HUDEP-2 (cell line): Measurements from ENCODE around the gene ZMIZ2.
"Not testable (repeated sequence)": the region's sequence is repeated elsewhere in the genome, so short reads cannot be mapped to it uniquely, and the experiment has no call there.

Experiments used
- DNase-seq, 76 experiments: peaks; one replicate each; lab custom pipeline; 2025; ENCODE audit not compliant: unreplicated experiment in 76 of 76; lab: John Stamatoyannopoulos, UW

The ZMIZ2 gene

GRCh38 chr7:44726250-44726649 is 22.4 kb upstream of the ZMIZ2 start:
- DNase-seq = not testable (repeated sequence)

- no peak for DNase-seq
These were observed 21.3 kb upstream of the ZMIZ2 start for GRCh38 chr7:44727158-44727936.

GRCh38 chr7:44727937-44728262 is 20.7 kb upstream of the ZMIZ2 start:
- no peak for DNase-seq

- DNase-seq = no peak
These were observed 18.6 kb upstream of the ZMIZ2 start for GRCh38 chr7:44729949-44730590.

- DNase-seq = not testable (repeated sequence)
These were observed 15.7 kb upstream of the ZMIZ2 start for GRCh38 chr7:44732971-44733370.

GRCh38 chr7:44733708-44734481 is 14.8 kb upstream of the ZMIZ2 start:
- DNase-seq = no peak

- DNase-seq = no peak
These were observed 13.1 kb upstream of the ZMIZ2 start for GRCh38 chr7:44735403-44736165.

- DNase-seq = no peak
These were observed 11.8 kb upstream of the ZMIZ2 start for GRCh38 chr7:44736896-44737295.

- DNase-seq = no peak
These were observed 10.5 kb upstream of the ZMIZ2 start for GRCh38 chr7:44738051-44738723.

GRCh38 chr7:44738876-44739665 is 9.6 kb upstream of the ZMIZ2 start:
- no peak for DNase-seq

- peak in 2 of 76 experiments; percentile 11 to 14 for DNase-seq
These were observed 8.6 kb upstream of the ZMIZ2 start for GRCh38 chr7:44740055-44740454.

- DNase-seq = no peak
These were observed 4.9 kb upstream of the ZMIZ2 start for GRCh38 chr7:44743750-44744149.

- no peak for DNase-seq
These were observed 493 bp downstream of the ZMIZ2 start for GRCh38 chr7:44748948-44749731.

GRCh38 chr7:44749992-44750391 is 1.3 kb downstream of the ZMIZ2 start:
- DNase-seq = no peak

- no peak for DNase-seq
These were observed 1.8 kb downstream of the ZMIZ2 start for GRCh38 chr7:44750424-44750823.

- DNase-seq = peak in 1 of 76 experiments; percentile 8
These were observed 2.4 kb downstream of the ZMIZ2 start for GRCh38 chr7:44750921-44751571.

GRCh38 chr7:44752822-44753221 is 4.2 kb downstream of the ZMIZ2 start:
- no peak for DNase-seq
